MM.1S (cell line): Measurements from ENCODE around the gene SLCO2B1.

Source experiments
- DNase-seq: peaks from one replicate; pipeline ENCODE4 v3.0.0-alpha.2; 2015
- H2AFZ ChIP-seq: fragments of 300-600 bp; sonication (generic); 2 replicates; pipeline ENCODE4 v1.6.0; 2016; ENCODE audit warnings: antibody characterized with exemption, low read length
- H3F3A ChIP-seq: fragments of 300-600 bp; sonication (generic); 2 replicates; pipeline ENCODE4 v1.6.1; 2016; ENCODE audit warnings: mild to moderate bottlenecking, antibody characterized with exemption, low read length, moderate library complexity, mixed read lengths; ENCODE audit not compliant: insufficient read depth
- H3K27ac ChIP-seq: fragments of 300-600 bp; sonication (generic); 2 replicates; pipeline ENCODE4 v1.5.1; 2016; ENCODE audit warnings: mild to moderate bottlenecking, low read length
- H3K27me3 ChIP-seq: fragments of 300-600 bp; sonication (generic); replicated peaks from 2 replicates; pipeline ENCODE4 v1.6.0; 2016; ENCODE audit warnings: low read length; ENCODE audit not compliant: insufficient read depth
- H3K36me3 ChIP-seq: fragments of 300-600 bp; sonication (generic); replicated peaks from 2 replicates; pipeline ENCODE4 v1.6.1; 2016; ENCODE audit warnings: mild to moderate bottlenecking, low read length, mixed read lengths; ENCODE audit not compliant: insufficient read depth
- H3K4me1 ChIP-seq: fragments of 300-600 bp; sonication (generic); 2 replicates; pipeline ENCODE4 v1.6.1; 2016; ENCODE audit warnings: low read length, mixed read lengths
- H3K4me2 ChIP-seq: fragments of 300-600 bp; sonication (generic); 2 replicates; pipeline ENCODE4 v1.6.0; 2016; ENCODE audit warnings: low read depth, low read length
- H3K4me3 ChIP-seq: fragments of 300-600 bp; sonication (generic); 2 replicates; pipeline ENCODE4 v1.5.1; 2016; ENCODE audit warnings: low read length, mixed read lengths
- H3K79me2 ChIP-seq: fragments of 300-600 bp; sonication (generic); 2 replicates; pipeline ENCODE4 v1.6.1; 2016; ENCODE audit warnings: mixed run types, low read length, mixed read lengths
- H3K9ac ChIP-seq: fragments of 300-600 bp; sonication (generic); 2 replicates; pipeline ENCODE4 v1.6.1; 2016; ENCODE audit warnings: low read length, mixed read lengths
- H3K9me2 ChIP-seq: fragments of 300-600 bp; sonication (generic); replicated peaks from 2 replicates; pipeline ENCODE4 v1.6.1; 2016; ENCODE audit warnings: mild to moderate bottlenecking, low read length, mixed read lengths; ENCODE audit not compliant: insufficient read depth
- H3K9me3 ChIP-seq: fragments of 300-600 bp; sonication (generic); replicated peaks from 2 replicates; pipeline ENCODE4 v1.6.1; 2016; ENCODE audit warnings: mild to moderate bottlenecking, low read length, mixed read lengths; ENCODE audit not compliant: insufficient read depth
- H4K20me1 ChIP-seq: fragments of 300-600 bp; sonication (generic); 2 replicates; pipeline ENCODE4 v1.6.1; 2016; ENCODE audit warnings: mild to moderate bottlenecking, low read length, moderate library complexity, mixed read lengths; ENCODE audit not compliant: insufficient read depth
- CTCF ChIP-seq: fragments of 300-600 bp; sonication (generic); IDR thresholded peaks from 2 replicates; pipeline ENCODE4 v1.5.1; 2016; ENCODE audit warnings: antibody characterized with exemption, low read length, mixed read lengths
- EZH2 ChIP-seq: fragments of 300-600 bp; sonication (generic); optimal IDR thresholded peaks from 2 replicates; pipeline ENCODE3; 2017; ENCODE audit warnings: low read depth, mild to moderate bottlenecking, antibody characterized with exemption, low read length, mixed read lengths
- EZH2phosphoT487 ChIP-seq: fragments of 300-600 bp; sonication (generic); IDR thresholded peaks from 2 replicates; pipeline ENCODE4 v1.6.1; 2018; ENCODE audit warnings: antibody characterized with exemption, low read length

SLCO2B1 gene

GRCh38 chr11:75144716-75145014, 6.2 kb upstream of the SLCO2B1 start:
- Histone ChIP-seq H3K9me3 (no peaks in the 10 kb centered on the region), H3K27ac (no peak overlapping the region), H3K4me2 (no peak overlapping the region), H3K36me3 (no peaks in the 10 kb centered on the region), H3K9me2 (no peaks in the 10 kb centered on the region), H4K20me1 (no peaks in the 10 kb centered on the region), H3K27me3 (no peaks in the 10 kb centered on the region), H3K4me3 (no peak overlapping the region), H3K79me2 (no peaks in the 10 kb centered on the region), H2AFZ (no peak overlapping the region), H3K9ac (no peak overlapping the region), H3K4me1 (peaks cover 17% of the 10 kb centered on the region), H3F3A (peaks cover 5% of the 10 kb centered on the region)
- TF ChIP-seq EZH2 (no peak), CTCF (no peak), EZH2phosphoT487 (no peak)
- no peak for DNase-seq

GRCh38 chr11:75145196-75145971, 5.5 kb upstream of the SLCO2B1 start:
- no peak for DNase-seq
- H3K79me2 ChIP-seq, result no peaks in the 10 kb centered on the region
- no peak overlapping the region for H3K27ac ChIP-seq
- no peak overlapping the region for H3K9ac ChIP-seq
- no peaks in the 10 kb centered on the region for H3K36me3 ChIP-seq
- no peaks in the 10 kb centered on the region for H3K27me3 ChIP-seq
- H3K9me3 ChIP-seq, result no peaks in the 10 kb centered on the region
- no peaks in the 10 kb centered on the region for H4K20me1 ChIP-seq
- TF ChIP-seq EZH2phosphoT487 (no peak), EZH2 (no peak), CTCF (no peak)
- H2AFZ ChIP-seq, result no peak overlapping the region
- H3K4me1 ChIP-seq, result peaks cover 17% of the 10 kb centered on the region
- no peaks in the 10 kb centered on the region for H3K9me2 ChIP-seq
- H3F3A ChIP-seq, result peaks cover 5% of the 10 kb centered on the region
- no peak overlapping the region for H3K4me2 ChIP-seq
- no peak overlapping the region for H3K4me3 ChIP-seq

GRCh38 chr11:75145972-75146519, 4.9 kb upstream of the SLCO2B1 start:
- Histone ChIP-seq H3K4me2 (no peak overlapping the region), H3F3A (peaks cover 5% of the 10 kb centered on the region), H3K4me3 (no peak overlapping the region), H3K79me2 (no peaks in the 10 kb centered on the region), H3K9me3 (no peaks in the 10 kb centered on the region), H4K20me1 (no peaks in the 10 kb centered on the region), H2AFZ (no peak overlapping the region), H3K4me1 (peaks cover 17% of the 10 kb centered on the region), H3K9ac (no peak overlapping the region), H3K27ac (no peak overlapping the region), H3K27me3 (no peaks in the 10 kb centered on the region), H3K36me3 (no peaks in the 10 kb centered on the region), H3K9me2 (no peaks in the 10 kb centered on the region)
- TF ChIP-seq EZH2phosphoT487, result no peak
- TF ChIP-seq EZH2, result no peak
- TF ChIP-seq CTCF, result no peak
- no peak for DNase-seq
